ENCODE measurements around the gene HS3ST6.
A peak's percentile ranks its signal among the peaks of the same experiment; 100 is the strongest.
"Not testable (repeated sequence)": the region's sequence is repeated elsewhere in the genome, so short reads cannot be mapped to it uniquely, and the experiment has no call there.

Gene HS3ST6

DNA sequence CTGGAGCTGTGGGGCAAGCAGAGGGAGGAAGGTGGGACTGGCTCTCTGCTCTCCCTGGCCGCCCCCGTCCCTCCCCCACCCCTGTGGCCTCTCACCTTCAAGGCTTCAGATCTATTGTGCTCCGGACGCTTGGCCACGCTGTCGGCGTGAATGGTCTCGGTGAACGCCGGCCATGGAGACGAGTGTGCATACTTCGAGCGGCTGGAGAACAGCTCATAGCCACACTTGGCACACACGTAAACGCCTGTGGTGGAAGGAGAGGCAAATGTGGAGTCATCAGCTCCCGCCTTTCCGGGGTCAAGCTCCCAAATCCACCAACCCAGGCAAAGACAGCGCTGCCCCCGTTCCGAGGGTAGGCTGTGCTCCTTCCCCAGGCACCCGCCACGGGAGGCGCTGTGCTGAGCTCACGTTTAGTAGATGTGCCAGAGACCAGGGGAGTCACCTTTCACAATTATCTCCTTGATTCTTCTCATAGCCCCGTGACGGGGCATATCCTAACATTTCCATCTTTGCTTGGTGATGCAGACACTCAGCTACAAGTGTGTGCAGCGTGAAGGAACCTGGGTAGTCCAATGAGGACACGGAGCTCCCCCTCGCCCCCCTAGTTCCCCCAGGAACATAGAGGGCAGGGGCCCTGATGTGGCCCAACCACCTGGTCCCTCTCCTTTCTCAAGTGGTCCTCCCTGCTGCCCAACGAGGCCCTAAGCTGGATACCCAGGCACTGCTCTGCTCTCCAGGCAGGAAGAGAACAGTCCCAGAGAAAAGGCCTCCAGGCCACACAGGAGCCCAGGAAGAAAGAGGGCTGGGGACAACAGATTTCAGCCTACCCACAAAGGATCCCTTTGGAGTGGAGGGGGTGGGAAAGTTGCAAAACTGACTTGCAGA, 23.2 kb upstream of the HS3ST6 start:
- H3K36me3 ChIP-seq = peaks cover 16% of the 10 kb centered on the region
- H3K4me3 ChIP-seq (ENCODE audit: low read depth, low read length) = no peak overlapping the region
- no peak for DNase-seq
- no peak overlapping the region for H3K27ac ChIP-seq
- TF ChIP-seq, protein P1, sequence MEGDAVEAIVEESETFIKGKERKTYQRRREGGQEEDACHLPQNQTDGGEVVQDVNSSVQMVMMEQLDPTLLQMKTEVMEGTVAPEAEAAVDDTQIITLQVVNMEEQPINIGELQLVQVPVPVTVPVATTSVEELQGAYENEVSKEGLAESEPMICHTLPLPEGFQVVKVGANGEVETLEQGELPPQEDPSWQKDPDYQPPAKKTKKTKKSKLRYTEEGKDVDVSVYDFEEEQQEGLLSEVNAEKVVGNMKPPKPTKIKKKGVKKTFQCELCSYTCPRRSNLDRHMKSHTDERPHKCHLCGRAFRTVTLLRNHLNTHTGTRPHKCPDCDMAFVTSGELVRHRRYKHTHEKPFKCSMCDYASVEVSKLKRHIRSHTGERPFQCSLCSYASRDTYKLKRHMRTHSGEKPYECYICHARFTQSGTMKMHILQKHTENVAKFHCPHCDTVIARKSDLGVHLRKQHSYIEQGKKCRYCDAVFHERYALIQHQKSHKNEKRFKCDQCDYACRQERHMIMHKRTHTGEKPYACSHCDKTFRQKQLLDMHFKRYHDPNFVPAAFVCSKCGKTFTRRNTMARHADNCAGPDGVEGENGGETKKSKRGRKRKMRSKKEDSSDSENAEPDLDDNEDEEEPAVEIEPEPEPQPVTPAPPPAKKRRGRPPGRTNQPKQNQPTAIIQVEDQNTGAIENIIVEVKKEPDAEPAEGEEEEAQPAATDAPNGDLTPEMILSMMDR (IDR thresholded peaks at IDR 0.05; ENCODE audit: low read depth, low read length) = peak; percentile 31
- no peaks in the 10 kb centered on the region for H3K27me3 ChIP-seq (ENCODE audit: insufficient read depth, low read depth, severe bottlenecking)
- no peaks in the 10 kb centered on the region for H3K9me3 ChIP-seq (ENCODE audit: severe bottlenecking)

DNA sequence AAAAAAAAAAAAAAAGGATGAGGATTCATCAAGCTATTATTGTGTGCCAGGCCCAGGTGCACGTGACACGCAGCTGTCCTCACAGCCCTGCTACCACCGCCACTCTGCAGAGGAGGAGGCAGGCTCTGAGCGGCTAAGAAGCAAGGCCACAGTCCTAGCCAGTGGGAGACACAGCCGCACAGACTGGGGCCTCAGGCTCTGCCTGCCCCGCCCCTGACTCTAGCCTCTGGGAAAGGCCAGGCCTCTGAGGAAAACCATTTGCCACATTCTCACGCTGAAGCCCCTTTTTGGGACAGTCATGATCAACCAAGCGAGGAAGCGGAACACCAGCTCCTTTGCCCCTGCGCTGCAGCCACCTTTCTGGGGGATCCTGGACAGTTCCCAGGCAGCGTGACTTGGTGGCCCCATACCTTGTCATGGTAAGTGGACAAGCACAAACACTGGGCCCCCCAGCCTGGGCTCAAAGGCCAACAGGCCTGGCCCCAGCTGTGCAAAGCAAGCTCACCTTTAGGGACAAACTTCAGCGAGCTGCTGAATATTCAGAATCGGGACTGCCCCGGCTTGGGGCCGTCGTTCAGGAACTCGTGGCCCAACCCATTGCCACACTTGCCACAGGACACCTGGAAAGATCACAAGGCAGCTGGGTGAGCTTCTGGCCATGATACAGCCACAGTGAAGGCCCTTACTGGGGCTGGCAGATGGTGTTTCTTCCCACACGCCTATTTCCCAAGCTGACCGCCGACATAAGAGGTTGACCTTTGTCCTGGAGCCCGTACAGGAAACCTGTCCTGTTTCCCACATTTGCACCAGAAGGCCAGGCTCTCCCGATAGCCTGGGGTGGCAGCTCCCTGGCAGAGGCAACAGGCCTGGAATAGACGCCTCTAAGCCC, 22.3 kb upstream of the HS3ST6 start:
- TF ChIP-seq, protein P1 (IDR thresholded peaks at IDR 0.05; ENCODE audit: low read depth, low read length) = no peak
- no peak for DNase-seq
- no peak overlapping the region for H3K4me3 ChIP-seq (ENCODE audit: low read depth, low read length)
- no peaks in the 10 kb centered on the region for H3K9me3 ChIP-seq (ENCODE audit: severe bottlenecking)
- no peaks in the 10 kb centered on the region for H3K27me3 ChIP-seq (ENCODE audit: insufficient read depth, low read depth, severe bottlenecking)
- peaks cover 16% of the 10 kb centered on the region for H3K36me3 ChIP-seq
- no peak overlapping the region for H3K27ac ChIP-seq

DNA sequence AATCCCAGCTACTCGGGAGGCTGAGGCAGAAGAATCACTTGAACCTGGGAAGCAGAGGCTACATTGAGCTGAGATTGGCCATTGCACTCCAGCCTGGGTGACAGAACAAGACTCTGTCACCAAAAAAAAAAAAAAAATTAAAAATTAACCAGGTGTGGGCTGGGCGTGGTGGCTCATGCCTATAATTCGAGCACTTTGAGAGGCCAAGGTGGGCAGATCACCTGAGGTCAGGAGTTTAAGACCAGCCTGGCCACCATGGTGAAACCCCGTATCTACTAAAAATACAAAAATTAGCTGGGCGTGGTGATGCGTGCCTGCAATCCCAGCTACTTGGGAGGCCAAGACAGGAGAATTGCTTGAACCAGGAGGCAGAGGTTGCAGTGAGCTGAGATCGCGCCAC, 21.6 kb upstream of the HS3ST6 start:
- not testable (repeated sequence) for H3K9me3 ChIP-seq (ENCODE audit: severe bottlenecking); H3K27ac ChIP-seq; DNase-seq; H3K4me3 ChIP-seq (ENCODE audit: low read depth, low read length); H3K27me3 ChIP-seq (ENCODE audit: insufficient read depth, low read depth, severe bottlenecking)
- peaks cover 16% of the 10 kb centered on the region for H3K36me3 ChIP-seq

DNA sequence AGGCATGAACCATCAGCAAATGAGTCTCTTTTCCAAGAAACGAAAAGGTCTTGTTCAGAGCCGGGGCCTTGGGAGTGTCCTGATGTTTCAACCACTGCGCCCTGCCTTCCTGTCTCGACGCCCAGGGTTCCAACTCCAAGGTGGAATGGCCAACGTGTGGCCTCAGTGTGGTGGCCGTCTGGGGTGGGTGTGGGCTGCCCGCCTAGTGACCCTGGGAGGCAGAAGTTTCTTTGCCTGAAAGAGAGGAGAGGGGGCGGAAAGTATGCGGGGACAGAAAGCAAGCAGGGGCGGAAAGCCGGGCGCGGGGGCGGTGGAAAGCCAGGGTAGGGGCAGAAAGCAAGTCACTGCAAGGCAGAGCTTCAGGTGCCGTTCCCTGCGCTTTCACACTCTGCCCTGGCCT, 20.7 kb upstream of the HS3ST6 start:
- H3K9me3 ChIP-seq (ENCODE audit: severe bottlenecking) = no peaks in the 10 kb centered on the region
- TF ChIP-seq, protein P1 (IDR thresholded peaks at IDR 0.05; ENCODE audit: low read depth, low read length) = no peak
- no peak overlapping the region for H3K27ac ChIP-seq
- H3K36me3 ChIP-seq = peaks cover 16% of the 10 kb centered on the region
- DNase-seq = no peak
- no peaks in the 10 kb centered on the region for H3K27me3 ChIP-seq (ENCODE audit: insufficient read depth, low read depth, severe bottlenecking)
- H3K4me3 ChIP-seq (ENCODE audit: low read depth, low read length) = no peak overlapping the region

DNA sequence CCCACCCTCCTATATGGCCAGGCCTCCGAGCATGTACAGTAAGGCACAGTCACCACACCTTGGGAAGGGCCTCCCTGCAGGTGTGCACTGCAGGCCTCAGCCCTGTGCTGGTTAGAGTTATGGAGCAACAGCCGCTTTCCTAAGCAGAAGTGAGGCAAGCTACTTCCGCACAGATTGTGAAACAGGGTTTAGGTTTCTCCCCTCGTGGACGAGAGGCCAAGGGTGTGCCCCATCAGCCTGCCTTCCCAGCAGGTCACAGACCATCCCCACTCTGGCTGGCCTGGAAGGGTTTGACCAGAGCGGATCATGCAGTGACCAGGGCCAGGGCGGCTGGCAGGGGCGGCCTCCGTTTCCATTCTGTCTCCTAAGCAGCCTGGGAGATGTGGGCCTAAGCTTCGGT, 20.1 kb upstream of the HS3ST6 start:
- Histone ChIP-seq H3K4me3 (ENCODE audit: low read depth, low read length) (no peak overlapping the region), H3K36me3 (peaks cover 16% of the 10 kb centered on the region), H3K9me3 (ENCODE audit: severe bottlenecking) (no peaks in the 10 kb centered on the region), H3K27ac (no peak overlapping the region), H3K27me3 (ENCODE audit: insufficient read depth, low read depth, severe bottlenecking) (no peaks in the 10 kb centered on the region)
- no peak for DNase-seq
- TF ChIP-seq, protein P1 (IDR thresholded peaks at IDR 0.05; ENCODE audit: low read depth, low read length) = no peak

DNA sequence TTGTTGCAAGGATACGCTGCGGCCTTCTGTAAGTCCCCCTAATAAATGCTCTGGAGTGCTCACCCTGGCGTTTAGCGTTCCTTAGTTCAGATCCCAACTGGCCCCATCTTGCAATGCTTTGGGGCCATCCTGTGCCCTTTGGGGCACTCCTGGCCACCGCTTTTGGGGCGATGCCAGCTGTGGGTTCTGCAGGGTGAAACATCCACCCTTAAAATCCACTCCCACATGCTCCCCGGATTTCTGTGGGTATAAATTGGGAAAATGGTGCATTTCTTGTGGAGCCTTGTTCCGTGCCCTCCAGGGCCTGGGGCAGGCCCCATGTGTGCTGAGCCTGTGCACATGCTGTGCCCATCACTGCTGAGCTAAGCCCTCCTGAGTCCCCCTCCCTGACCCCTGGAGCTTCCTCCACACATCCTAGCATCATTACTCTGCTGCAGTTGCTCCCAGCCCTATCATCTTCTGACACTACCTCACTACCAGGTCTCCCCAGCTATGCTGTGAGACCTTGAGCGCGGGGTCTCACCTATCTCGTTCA, 18.8 kb upstream of the HS3ST6 start:
- TF ChIP-seq, protein P1 (IDR thresholded peaks at IDR 0.05; ENCODE audit: low read depth, low read length) = no peak

More for the DNA sequence above, 18.8 kb upstream of the HS3ST6 start:
- Histone ChIP-seq H3K36me3 (peaks cover 16% of the 10 kb centered on the region), H3K27me3 (ENCODE audit: insufficient read depth, low read depth, severe bottlenecking) (no peaks in the 10 kb centered on the region), H3K4me3 (ENCODE audit: low read depth, low read length) (no peak overlapping the region), H3K27ac (no peak overlapping the region), H3K9me3 (ENCODE audit: severe bottlenecking) (no peaks in the 10 kb centered on the region)
- no peak for DNase-seq
